ENCODE measurements around the gene CACNA1B. TPM values are rescaled to one million over a fixed set of nuclear protein-coding genes. Genes with fewer than 3 reads are reported as not detected.

The CACNA1B gene
- total and polyA plus RNA-seq, 2 donors from 2014 or later, result 0.03 TPM; not detected in 1

DNA sequence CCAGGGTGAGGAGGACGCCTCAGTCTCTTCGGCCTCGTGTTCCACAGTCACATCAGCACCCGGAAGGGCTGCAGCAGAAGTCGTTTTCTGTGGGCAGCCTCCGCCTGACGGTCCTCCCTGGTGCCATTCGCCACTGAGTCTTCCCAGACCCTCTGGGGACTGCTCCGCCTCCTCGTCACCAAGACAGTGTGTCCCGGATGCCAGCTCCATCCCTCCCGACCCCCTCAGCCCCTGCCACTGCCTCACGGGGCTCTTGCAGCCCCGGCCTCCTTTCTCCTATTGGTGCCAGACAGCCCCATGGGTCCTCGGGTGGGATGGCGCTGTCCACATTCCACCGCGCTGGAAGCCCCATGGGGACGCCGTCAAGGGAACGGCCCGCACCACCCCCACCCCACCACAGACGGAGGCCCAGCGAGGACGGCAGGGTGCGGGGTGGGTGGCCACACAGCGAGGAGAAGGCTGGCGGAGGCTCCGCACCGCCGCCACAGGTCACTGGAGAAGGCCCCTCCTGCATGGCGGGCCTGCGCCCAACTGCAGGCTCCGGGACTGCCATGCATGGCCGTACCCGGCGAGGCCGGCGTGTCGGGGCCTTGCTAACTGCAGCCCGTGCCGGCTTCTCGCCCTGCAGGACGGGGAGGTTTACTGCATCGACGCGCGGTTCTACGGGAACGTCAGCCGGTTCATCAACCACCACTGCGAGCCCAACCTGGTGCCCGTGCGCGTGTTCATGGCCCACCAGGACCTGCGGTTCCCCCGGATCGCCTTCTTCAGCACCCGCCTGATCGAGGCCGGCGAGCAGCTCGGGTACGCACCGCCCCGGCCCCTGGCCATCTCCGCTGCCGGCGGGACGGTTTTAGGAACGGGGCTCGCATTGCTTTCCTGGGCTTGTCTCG lies 43.6 kb upstream of the CACNA1B start:
- no peaks in the 10 kb centered on the region for H3K27me3 ChIP-seq (ENCODE audit: control insufficient read depth, insufficient read depth, low read length)
- intact Hi-C loops (cut with DNase I), result no loop called here
- no peaks in the 10 kb centered on the region for H3K9me3 ChIP-seq (ENCODE audit: control insufficient read depth in 2 of 3, insufficient read depth in 1 of 3, low read length in 3 of 3)
- DNase-seq (no peak), FAIRE-seq (no peak)
- H3K27ac ChIP-seq (ENCODE audit: low read depth in 2 of 2, low read length in 2 of 2), result no peak overlapping the region
- no peak overlapping the region for H3K9ac ChIP-seq (ENCODE audit: low read length in 3 of 3)
- peaks cover 0 to 30% (median 5%) of the 10 kb centered on the region in 3 donors for H3K36me3 ChIP-seq (ENCODE audit: control insufficient read depth in 2 of 3, insufficient read depth in 3 of 3, low read length in 3 of 3)
- no peaks in the 10 kb centered on the region for H3K4me1 ChIP-seq (ENCODE audit: control insufficient read depth in 2 of 3, insufficient read depth in 2 of 3, low read depth in 1 of 3, low read length in 3 of 3)
- H3K4me3 ChIP-seq (ENCODE audit: low read length in 3 of 3), result no peak overlapping the region
- TF ChIP-seq, protein P1, sequence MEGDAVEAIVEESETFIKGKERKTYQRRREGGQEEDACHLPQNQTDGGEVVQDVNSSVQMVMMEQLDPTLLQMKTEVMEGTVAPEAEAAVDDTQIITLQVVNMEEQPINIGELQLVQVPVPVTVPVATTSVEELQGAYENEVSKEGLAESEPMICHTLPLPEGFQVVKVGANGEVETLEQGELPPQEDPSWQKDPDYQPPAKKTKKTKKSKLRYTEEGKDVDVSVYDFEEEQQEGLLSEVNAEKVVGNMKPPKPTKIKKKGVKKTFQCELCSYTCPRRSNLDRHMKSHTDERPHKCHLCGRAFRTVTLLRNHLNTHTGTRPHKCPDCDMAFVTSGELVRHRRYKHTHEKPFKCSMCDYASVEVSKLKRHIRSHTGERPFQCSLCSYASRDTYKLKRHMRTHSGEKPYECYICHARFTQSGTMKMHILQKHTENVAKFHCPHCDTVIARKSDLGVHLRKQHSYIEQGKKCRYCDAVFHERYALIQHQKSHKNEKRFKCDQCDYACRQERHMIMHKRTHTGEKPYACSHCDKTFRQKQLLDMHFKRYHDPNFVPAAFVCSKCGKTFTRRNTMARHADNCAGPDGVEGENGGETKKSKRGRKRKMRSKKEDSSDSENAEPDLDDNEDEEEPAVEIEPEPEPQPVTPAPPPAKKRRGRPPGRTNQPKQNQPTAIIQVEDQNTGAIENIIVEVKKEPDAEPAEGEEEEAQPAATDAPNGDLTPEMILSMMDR (IDR thresholded peaks at IDR 0.05; ENCODE audit: borderline replicate concordance, extremely low read depth, insufficient read depth), result no peak

DNA sequence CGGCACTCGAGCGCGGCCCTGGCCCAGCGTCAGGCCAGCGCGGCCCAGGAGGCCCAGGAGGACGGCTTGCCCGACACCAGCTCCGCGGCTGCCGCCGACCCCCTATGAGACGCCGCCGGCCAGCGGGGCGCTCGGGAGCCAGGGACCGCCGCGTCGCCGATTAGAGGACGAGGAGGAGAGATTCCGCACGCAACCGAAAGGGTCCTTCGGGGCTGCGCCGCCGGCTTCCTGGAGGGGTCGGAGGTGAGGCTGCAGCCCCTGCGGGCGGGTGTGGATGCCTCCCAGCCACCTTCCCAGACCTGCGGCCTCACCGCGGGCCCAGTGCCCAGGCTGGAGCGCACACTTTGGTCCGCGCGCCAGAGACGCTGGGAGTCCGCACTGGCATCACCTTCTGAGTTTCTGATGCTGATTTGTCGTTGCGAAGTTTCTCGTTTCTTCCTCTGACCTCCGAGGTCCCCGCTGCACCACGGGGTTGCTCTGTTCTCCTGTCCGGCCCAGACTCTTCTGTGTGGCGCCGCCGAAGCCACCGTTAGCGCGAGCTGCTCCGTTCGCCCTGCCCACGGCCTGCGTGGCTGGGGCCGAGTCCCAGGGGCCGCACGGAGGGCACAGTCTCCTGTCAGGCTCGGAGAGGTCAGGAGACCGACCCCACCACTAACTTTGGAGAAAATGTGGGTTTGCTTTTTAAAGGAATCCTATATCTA lies 42.6 kb upstream of the CACNA1B start:
- intact Hi-C loops (cut with DNase I), result no loop called here
- Histone ChIP-seq H3K9ac (ENCODE audit: low read length in 3 of 3) (no peak overlapping the region), H3K27ac (ENCODE audit: low read depth in 2 of 2, low read length in 2 of 2) (no peak overlapping the region), H3K4me1 (ENCODE audit: control insufficient read depth in 2 of 3, insufficient read depth in 2 of 3, low read depth in 1 of 3, low read length in 3 of 3) (no peaks in the 10 kb centered on the region), H3K36me3 (ENCODE audit: control insufficient read depth in 2 of 3, insufficient read depth in 3 of 3, low read length in 3 of 3) (peaks cover 0 to 23% (median 4%) of the 10 kb centered on the region in 3 donors), H3K27me3 (ENCODE audit: control insufficient read depth, insufficient read depth, low read length) (no peaks in the 10 kb centered on the region), H3K9me3 (ENCODE audit: control insufficient read depth in 2 of 3, insufficient read depth in 1 of 3, low read length in 3 of 3) (no peaks in the 10 kb centered on the region), H3K4me3 (ENCODE audit: low read length in 3 of 3) (no peak overlapping the region)
- DNase-seq (no peak), FAIRE-seq (no peak)
- TF ChIP-seq, protein P1 (IDR thresholded peaks at IDR 0.05; ENCODE audit: borderline replicate concordance, extremely low read depth, insufficient read depth), result no peak

DNA sequence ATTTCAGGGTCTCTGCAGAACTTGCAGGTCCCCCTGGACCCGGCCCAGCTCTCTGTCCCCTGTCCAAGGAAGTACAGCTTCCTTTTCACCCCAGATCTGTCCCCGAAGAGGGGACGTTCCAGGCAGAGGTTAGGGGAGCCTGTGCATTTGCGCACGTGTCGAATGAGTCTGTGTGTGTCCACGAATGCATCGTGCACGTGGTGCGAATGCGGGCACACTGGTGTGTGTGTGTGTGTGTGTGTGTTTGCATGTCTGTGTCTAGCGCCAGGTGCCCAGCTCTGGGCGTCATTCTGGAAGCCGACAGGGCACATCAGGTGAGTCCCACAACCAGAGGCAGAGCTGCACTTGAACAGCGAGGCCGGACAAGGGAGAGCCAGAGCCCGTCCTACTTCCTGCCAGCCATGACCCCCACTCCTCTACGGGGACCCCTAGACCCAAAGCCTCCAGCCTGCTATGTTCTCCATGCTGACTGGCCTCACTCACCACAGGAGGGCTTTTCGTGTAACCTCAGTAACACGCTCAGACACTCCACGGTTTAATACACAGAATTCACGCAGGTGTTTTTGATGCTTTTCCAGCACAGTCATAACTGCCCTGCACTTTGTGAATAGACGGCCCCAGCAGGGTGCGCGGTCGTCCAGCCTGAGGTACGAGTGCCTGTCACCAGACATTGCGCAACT lies 41.3 kb upstream of the CACNA1B start:
- peaks cover 0 to 23% (median 4%) of the 10 kb centered on the region in 3 donors for H3K36me3 ChIP-seq (ENCODE audit: control insufficient read depth in 2 of 3, insufficient read depth in 3 of 3, low read length in 3 of 3)
- TF ChIP-seq, protein P1 (IDR thresholded peaks at IDR 0.05; ENCODE audit: borderline replicate concordance, extremely low read depth, insufficient read depth), result no peak
- FAIRE-seq (no peak), DNase-seq (no peak)
- H3K9ac ChIP-seq (ENCODE audit: low read length in 3 of 3), result no peak overlapping the region
- no peak overlapping the region for H3K27ac ChIP-seq (ENCODE audit: low read depth in 2 of 2, low read length in 2 of 2)
- no peaks in the 10 kb centered on the region for H3K9me3 ChIP-seq (ENCODE audit: control insufficient read depth in 2 of 3, insufficient read depth in 1 of 3, low read length in 3 of 3)
- H3K27me3 ChIP-seq (ENCODE audit: control insufficient read depth, insufficient read depth, low read length), result no peaks in the 10 kb centered on the region
- H3K4me1 ChIP-seq (ENCODE audit: control insufficient read depth in 2 of 3, insufficient read depth in 2 of 3, low read depth in 1 of 3, low read length in 3 of 3), result no peaks in the 10 kb centered on the region
- H3K4me3 ChIP-seq (ENCODE audit: low read length in 3 of 3), result no peak overlapping the region
- intact Hi-C loops (cut with DNase I), result no loop called here

All from kidney (tissue), 14 donors.